Cortex of kidney (tissue), 1 donor: ENCODE data around the gene ATP1B3.
"Not testable (repeated sequence)": the region's sequence is repeated elsewhere in the genome, so short reads cannot be mapped to it uniquely, and the experiment has no call there.

Source experiments
- DNase-seq: peaks from one replicate; lab custom pipeline; 2025; lab: John Stamatoyannopoulos, UW

ATP1B3 gene

DNA sequence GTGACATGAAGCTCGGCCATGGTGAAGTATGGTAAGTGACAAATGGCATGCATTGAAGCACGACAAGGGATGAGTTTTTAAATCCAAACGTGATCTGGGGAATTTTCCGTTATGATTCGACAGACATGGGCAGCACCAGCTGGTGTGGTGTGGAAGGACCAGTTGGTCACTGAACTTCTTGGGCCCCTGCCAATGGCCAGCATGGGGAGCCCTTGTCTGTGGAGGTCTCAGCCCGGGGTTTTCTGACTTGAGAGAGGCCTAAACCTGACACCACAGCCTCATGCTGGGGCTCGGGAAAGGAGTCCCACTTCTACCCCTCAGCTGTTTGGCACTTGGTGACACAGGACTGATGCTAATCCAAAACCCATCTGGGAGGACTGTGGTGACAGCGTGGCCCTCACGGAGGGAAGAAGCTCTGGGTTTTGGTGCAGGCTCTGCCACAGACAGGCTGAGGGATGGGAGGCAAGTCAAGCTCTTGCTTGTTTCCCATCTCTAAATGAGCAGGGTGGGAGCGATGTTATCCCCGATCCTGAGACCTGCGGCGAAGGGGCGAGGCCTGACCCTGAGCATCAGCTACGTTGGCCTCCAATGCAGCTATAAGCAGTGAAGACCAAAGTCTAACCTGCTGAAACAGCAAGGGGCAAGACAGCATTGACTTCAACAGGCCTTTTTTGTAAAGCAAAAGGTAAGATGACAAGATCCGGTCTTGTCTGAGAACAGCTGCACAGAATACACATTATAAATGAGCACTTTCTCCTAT, 69.5 kb downstream of the ATP1B3 start:
- no peak for DNase-seq

- no peak for DNase-seq
These were observed 73.0 kb downstream of the ATP1B3 start for GRCh38 chr3:141949399-141949798.

DNA sequence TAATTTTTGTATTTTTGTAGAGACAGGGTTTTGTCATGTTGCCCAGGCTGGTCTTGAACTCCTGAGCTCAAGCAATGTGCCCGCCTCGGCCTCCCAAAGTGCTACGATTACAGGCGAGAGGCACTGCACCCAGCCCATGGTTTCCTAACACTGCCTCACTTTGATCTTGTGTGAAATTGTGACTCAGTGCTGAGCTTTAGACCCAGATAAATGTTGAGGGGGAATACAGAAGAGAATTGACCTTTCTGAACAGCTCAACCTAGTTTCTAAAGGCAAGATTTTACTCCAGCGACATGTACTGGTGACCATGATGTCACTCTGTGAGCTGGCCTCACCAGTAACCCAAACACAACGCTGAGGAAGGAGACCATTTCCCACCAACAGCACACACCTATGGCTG, 73.5 kb downstream of the ATP1B3 start:
- DNase-seq = no peak

DNA sequence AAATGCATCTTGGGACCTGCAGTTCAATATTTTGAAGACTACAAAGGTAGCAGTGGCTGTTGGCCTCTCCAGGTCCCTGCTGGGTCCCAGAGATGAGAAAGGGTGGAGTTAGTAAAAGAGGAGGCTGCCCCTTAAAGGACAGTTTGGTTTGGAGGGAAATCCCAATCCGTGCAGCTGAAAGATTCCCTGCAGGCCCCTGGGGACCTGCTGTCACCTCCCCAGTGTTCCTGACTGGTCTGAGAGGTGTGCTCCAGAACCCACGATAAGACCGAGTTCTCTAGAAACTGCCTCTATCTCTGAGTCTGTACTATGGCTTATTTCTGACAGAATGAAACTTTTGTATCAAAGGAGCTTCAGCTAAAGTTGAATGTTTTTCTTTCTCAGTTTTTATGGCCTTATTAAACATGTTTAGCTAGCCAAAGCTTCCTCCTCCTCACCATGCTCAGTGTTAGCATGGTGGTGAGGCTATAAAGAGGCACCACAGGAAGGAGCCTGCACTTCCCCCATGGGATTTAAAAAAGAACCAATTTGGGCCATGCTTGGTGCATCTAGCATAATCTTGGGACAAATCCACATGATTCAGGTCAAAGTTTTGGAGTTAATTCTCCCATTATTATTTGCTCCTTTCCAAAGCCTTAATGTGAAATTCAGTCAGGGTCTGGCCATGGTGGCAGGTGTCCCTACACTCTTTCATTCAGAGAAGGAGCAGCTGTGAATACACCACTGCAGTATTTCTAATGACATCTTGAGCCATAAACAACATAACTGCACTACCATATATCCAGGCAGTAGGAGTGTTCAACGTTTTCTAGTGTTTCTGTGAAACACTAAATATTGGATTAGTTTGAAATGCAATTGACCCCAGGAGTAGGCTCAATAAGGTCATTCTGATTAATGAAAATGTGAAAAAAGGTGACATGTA, 74.4 kb downstream of the ATP1B3 start:
- no peak for DNase-seq

DNA sequence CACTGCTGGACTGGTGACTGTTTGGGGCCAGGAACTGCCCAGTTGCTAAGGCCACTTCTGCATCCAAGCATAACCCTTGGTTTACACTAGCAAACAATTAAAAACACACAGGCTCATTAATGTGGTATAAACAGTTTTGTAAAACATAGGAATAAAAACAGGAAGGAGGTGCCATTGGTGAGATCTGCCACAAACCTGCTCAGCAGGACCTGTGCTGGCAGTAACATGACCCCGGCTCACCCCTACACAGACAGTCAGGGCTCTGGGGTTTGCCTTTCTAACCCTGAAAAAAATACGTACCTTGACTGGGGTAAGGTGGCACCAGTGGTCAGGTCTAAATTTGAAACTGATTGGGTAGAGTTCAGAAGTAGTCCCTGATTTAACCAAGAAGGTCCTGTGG, 76.2 kb downstream of the ATP1B3 start:
- no peak for DNase-seq

- DNase-seq = no peak
These were observed 78.7 kb downstream of the ATP1B3 start for GRCh38 chr3:141955175-141955574.

- no peak for DNase-seq
These were observed 83.4 kb downstream of the ATP1B3 start for GRCh38 chr3:141959589-141960554.

- DNase-seq = no peak
These were observed 84.3 kb downstream of the ATP1B3 start for GRCh38 chr3:141960731-141961130.

GRCh38 chr3:141963301-141963700, 86.9 kb downstream of the ATP1B3 start:
- DNase-seq = no peak

DNA sequence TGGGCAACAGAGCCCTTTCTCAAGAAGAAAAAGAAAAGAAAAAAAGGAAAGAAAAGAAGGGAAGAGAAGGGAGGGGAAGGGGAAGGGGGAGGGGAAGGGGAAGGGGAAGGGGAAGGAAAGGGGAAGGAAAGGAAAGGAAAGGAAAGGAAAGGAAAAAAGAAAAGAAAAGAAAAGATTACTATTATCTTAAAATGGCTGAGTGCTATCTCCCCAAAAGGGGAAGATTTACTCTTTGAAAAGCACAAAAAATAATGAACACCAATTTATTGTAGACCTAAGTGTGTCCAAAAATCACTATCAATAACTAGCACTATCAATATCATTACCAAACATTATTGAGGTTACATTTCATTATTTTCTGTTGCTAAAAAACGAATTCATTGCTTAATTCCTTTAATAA, 89.0 kb downstream of the ATP1B3 start:
- no peak for DNase-seq

DNA sequence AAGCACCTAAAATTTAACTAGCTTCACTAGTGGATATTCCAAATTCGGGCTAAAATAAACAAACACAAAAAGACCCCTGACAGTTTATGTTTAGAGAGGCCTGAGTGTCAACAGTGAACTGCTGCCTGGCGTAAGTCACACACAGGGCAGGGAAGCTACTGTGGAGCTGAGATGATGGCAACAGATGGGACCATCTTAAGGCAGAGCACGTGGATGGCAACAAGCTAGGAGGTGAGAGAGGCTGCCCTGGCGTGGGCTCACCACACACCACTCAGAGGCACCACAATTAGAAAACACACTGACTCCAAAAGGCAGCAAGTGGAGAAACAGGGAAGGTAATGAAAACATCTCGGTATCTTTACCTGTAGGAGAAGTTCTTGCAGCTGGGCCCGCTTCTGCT, 93.3 kb downstream of the ATP1B3 start:
- no peak for DNase-seq

DNA sequence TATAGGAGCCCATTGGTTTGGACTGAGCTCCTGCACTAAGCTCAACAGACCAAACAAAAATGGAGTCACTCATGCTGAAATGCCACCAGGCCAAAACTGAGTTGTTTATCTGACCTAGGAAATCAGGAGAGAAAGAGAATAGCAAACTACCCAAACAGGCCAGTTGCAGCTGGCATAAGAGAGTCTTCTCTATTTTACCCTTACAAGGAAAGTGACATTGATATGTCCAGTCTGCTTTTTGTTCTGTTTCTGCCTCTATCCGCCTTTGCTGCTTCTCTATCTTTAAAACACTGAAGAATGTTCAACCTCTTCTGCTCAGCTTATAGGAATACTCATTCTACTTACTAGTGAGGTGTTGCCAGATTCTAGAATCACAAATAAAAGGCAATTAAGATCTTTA, 95.1 kb downstream of the ATP1B3 start:
- DNase-seq = no peak

- DNase-seq = no peak
These were observed 96.0 kb downstream of the ATP1B3 start for GRCh38 chr3:141972399-141972798.

DNA sequence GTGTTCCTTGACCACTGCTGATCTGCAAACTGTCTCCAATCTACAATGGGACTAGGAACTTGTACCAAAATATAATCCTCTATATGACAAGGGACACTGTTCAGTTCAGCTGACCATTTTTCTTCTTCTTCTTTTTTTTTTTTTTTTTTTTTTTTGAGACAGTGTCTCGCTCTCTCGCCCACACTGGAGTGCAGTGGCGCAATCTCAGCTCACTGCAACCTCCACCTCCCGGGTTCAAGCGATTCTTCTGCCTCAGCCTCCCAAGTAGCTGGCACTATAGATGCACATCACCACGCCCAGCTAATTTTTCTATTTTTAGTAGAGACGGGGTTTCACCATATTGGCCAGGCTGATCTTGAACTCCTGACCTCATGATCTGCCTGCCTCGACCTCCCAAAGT, 98.3 kb downstream of the ATP1B3 start:
- DNase-seq = not testable (repeated sequence)
